ENCODE results near the gene MAN1A1.
"Not testable (repeated sequence)": the region's sequence is repeated elsewhere in the genome, so short reads cannot be mapped to it uniquely, and the experiment has no call there.

Gene MAN1A1

DNA sequence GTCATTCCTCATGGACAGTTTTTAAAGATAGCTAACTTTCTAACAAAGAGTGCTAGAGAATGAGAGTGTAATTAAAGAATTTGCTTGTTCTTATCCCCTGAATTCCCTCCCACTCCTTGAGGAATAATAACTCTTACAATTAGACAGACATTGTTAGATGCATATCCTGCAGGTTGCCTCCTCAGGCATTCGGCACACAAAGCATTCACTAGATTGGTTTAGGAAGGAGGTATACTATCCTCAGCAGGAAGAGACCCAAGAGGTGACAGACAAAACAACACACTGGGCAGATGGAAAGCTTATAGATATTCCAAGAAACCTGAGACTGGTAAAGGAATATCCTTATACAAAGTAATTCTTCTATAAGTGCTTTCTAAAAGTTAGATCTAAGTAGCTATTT is 162.0 kb downstream of the MAN1A1 start:
- no peak for DNase-seq

DNA sequence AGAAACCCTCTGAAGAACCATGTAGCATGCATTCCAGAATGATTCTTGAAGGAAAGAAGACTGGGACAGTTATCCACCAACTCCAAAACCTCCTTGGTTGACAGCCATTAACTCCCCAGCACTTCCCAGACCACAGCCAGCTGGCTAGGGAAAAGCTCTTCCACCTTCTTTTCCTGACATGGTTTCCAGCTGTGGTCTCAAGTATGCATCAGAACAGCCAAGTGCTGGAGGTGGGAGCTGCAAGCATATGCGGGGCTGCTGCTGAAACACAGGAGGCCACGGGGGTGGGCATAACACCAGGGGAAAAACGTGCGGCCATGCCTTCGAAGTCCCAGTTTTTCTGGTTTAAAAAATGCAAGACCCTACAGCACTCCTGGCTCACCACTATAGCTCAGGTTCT is 163.1 kb downstream of the MAN1A1 start:
- DNase-seq: no peak

DNA sequence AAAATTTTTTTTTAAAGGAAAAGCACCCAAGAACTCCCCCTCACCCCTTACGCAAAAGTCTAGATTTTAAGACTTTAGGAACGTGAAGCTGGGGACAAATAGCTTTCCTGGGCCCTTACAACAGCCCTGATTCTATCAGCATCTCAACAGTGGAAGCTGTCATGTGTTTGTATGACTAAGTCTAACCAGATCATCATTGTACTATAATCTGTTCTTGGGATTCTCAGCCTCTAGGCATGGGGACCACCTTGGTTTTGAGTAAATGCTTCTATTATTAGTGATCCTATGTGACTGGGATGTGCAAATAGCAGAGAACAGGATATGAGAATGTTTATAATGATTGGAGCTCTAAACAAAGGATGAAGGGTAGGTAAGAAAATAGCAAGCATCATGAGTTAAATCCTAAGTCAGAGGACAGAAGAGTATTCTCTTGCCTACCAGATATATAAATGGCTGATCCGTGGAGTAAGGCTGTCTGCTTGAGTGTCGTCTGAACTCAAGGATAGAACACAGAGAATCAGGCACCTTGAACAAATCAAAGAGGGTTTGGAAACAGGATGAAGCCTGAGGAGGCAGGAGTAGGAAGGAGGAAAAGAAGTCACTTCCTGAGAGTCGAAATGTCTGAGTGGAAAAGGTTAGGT is 165.4 kb downstream of the MAN1A1 start:
- DNase-seq: no peak

DNA sequence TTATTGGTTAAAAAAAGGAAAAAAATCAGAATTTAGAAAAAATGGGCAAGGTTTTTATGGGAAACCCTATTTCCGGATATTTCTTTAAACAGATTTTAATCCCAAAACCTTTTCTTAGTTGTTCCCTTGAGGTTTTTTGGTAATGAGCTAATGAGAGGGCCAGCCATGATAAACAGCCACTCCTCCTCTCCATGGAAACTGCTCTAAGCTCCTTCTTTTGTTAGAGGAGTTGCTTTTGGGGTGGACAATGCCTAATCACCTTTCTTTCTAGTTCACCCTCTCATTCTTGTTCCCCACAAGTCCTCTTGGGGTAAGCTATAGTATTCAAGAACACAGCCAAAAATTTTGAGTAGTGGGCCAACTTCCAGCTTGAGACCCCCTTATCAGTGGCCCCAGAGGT is 166.1 kb downstream of the MAN1A1 start:
- DNase-seq: no peak

DNA sequence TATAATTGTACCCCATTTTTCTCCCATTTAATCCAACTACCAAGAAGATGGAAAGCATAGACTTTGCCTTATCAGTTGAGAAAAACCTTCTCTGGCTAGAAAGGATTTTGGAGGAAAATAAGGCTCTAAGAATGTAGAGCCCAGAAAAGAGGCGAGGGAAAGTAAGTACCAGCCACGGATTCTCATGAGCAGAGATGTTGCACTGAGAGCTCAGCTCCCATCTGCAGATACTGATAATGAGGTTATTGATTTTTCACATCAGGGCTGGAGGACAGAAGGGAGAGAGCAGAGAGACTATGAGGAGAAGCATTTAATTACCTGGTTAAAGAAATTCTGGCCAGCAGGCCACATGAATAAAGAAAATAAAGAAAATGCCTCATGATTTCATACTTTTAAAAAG is 166.7 kb downstream of the MAN1A1 start:
- DNase-seq: no peak

DNA sequence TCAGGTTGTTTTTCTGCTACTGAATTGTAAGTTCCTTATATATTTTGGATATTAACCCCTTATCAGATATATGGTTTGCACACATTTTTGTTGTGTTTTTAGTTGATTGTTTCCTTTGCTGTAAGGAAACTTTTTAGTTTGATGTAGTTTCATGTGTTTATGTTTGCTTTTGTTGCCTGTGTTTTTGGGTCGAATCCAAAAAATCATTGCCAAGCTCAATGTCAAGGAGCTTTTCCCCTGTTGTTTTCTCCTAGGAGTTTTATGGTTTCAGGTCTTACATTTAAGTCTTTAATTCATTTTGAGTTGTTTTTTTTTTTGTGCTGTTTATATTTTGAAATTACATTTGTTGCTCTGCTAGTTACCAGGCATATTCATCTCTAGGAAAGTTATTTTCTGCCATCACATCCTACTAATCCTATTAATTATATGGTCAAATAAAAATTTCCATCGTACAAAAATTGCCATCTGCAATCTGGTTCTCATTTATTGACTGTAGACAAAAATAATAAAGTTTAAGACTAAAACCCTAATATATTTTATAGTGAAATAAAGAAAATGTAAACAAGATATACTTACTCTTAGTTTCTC is 167.3 kb downstream of the MAN1A1 start:
- DNase-seq: no peak

DNA sequence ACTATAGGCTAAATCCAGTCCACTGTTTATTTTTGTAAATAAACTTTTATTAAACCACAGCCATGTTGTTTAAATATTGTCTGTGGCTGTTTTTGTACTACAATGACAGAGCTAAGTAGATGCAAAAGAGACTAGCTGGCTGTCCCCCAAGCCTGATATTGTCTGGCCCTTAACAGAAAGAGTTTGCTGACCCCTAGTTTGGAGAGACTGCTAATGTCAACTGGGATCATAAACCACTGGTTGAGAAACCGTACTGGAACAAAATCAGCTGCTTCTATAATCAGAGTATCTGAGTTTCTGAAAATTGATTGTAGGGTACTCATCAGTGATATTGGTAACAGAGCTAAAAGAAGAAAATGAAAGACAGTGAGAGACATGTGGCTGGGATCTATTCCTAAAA is 168.5 kb downstream of the MAN1A1 start:
- DNase-seq: no peak

DNA sequence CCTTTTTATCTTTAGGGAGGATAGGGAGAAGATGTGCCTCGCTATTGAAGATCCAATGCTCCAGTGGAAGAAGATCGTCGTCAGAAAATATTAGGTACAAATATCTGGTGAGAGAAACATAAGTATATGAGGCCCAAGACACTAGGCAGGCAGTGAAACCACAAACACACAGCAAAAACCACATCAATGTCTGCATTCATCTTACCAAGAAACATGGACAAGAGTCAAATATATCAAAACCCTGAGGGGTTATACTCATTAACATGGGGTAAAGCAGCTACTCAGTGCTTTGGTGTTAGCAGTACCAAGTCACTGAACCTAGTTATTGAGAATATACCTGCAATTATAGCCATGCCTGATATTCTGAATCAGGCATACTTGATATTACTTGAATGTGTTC is 169.7 kb downstream of the MAN1A1 start:
- DNase-seq: no peak

DNA sequence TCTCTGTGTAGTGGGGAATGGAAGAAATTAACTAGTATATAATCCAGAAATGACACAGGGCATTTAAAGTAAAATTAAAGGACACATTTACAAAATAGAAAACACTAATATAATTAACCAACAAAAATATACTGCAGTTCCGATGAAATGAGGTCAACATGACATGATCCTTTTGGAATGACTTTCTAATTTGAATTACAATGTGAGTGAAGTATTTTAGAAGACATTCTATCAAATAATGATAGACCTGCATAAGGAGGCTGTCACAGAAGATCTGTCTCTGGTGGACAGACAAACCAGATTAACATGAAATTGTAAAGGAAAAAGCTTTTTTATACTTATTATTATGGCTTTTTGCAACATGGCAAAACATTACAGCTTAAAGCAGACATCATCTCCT is 170.5 kb downstream of the MAN1A1 start:
- DNase-seq: no peak

DNA sequence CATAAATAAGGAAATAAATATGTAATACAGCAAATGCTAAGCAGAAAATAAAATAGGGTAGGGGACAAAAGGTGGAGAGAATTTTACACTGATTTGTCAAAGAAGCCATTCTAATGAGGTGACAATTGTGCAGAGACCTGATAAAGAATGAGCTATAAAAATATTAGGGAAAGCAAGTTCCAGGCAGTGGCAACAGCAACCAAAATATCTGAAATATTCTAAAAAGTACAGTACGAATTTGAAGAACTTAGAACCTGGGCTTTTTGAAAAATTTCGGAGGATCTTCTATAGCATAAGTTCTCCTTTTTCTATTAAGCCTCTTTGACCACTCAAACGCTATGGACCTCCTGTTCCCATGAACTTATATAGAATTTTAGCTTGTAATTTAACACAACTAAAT is 173.1 kb downstream of the MAN1A1 start:
- DNase-seq: no peak

DNA sequence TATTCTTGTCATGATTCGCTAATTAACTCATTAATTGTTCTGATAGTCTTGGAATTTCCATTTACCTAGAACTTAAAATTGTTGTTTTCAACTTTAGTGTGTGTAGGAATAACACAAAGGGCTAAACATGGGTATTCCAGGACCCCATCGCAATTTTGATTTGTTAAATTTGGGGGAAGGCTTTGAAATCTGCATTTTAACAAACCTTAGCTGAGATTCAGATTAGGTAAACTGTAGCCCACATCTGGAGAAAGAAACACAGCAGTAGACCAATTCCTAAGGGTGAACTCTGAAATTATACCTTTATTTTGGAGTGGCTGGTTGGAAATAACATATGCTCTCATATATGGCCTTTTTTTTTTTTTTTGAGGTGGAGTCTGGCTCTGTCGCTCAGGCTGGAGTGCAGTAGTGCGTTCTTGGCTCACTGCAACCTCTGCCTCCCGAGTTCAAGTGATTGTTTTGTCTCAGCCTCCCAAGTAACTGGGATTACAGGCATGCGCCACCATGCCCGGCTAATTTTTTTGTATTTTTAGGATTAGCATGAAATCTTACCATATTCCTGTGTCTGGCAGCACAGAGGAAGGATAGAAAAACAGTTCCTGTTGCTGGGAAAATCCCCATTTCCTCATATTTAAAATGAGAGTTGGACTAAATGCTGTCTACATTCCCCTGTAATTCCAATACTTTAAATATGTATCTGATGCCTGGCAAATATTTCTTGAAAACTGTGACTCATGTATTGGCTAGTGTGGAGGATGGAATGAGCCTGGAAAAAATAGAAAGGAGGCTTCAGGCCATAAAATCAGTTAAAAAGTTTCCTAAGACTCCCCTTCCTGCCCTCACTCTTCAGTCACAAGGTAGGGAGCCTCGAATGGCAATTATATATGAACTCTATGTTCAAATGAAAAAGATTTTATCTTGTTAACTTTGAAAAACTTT is 174.4 kb downstream of the MAN1A1 start:
- no peak for DNase-seq

DNA sequence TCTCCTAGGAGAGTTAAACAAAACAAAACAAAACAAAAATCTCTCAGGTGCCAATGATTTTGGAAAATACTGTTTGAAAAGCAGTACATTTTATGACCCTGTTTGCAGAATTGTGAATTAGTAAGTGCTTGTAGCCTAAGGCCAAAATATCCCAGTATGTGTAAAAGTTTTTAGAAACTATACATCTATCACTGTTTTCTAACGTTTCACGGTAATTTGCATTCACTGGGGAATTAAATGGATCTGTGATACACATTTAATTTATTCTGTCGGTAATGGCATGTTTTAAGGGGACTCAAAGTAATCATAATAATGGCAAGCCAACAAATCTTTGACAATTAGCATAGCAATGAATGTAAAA is 175.5 kb downstream of the MAN1A1 start:
- DNase-seq: no peak

DNA sequence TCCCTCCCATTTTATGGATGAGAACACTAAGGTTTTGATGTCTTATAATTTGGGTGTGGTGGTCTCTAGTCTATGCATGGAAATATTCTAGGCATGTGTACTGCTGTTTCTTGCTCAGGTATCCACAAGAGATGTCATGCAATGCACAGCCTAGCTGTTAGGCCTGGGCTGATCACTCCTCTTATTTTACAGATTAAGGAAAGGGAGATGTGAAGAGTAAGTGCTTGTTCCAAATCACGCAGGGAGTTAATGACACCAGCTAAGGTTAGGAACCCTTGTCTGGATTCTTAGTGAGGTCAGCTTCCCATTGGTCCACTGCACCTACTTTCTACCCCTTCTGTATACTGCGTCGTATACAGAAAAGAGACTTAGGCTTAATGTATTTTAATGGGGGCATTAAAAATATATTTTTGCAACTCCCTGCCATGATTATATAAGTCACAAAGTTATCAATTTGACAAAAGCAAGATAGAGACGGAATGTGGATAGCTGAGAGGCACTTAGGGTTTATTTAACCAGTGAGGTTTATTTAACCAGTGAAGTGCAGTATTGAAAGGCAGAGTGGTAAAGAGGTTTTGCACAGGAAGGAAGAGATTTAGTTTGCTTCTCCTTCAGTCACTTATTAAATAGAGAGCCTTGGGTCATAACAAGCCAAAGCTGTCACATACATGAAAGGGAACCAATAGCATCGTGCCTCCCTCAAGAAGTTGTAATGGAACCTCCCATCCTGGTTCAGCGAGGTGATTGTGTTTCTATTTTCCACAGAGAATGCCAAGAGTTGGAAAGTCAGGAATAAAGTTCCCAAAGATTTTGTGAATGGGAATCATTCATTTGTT is 176.1 kb downstream of the MAN1A1 start:
- DNase-seq: no peak

DNA sequence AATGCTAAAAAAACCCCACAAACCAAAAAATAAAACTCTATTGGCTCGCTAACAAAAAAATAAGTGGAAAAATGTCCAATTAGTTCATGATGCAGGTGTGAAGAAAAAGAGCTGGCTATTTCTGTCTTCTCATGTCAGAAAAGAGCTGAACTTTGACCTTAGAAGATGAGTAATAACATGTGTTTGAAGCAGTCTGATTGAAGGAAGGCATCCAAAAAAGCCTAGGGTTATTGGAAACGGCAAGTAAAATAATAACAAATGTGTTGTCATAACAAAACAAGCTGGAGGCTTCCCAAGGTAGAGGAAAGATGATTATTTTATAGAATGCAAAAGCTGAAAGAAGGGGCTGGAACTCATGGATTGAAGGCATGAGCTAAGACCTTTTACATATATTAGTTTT is 176.7 kb downstream of the MAN1A1 start:
- no peak for DNase-seq

DNA sequence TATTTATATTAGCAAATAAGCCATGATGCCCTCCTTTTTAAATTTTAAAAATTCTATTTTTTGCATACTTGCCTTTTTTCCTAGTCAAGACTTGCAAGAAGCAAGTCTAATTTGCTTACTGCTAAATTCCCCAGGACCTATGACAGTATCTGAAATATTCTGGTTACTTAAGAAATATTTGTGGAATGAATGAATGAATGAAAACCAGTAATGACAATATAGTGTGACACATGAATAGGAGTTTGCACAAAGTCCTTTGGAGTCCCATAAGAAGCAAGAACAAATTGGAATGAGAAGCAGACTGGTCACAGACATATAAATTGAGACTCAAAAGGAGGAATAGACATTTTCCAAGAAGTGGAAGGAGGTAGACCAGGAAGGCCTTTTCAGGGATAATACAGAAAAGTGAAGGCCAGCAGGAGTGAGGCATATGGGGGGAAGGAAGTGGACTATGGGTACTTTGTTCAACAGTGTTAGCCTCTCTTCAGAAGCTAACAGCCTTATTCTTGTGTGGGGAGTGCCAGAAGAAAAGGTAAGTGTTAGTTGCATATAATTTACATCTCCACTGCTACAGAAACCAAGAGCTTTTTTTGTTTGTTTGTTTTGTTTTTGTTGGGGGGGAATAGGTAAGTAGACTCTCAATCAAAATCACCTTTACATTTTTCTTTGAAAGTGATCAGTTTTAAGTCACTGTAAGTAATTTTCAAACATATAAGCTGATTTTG is 177.5 kb downstream of the MAN1A1 start:
- no peak for DNase-seq

DNA sequence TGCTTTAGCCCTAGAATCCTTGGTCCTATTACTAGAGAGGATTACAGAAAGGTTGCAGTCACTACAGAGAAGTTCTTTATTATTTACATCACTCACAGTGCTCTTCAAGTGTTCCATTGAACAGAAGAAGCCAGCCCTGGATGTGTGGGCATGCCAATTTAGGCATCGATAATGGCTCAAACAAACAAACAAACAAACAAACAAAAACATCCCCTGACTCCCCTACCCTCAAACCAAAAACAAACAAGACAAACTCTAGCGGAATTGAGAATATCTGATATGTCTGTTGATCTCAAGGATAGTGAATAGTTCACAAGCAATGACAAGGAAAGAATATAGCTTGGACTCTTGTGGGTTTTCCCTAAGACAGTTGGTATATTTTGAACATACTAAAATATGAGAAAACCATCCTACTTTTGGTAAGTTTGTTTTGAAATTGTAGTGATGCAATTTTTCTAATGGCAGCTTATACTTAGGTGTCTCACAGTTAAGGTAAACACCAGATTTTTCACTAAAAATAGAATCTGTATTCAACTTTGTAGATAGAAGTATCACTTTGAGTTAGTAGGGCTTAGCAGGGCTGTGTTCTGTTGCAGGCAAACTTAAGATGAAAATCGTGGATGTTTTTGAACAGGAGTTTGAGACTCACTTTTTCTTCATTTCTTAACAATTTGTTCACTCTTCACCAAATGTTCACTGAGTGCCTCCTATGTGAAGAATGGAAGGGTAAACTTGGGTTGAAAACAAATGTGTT is 178.3 kb downstream of the MAN1A1 start:
- no peak for DNase-seq

DNA sequence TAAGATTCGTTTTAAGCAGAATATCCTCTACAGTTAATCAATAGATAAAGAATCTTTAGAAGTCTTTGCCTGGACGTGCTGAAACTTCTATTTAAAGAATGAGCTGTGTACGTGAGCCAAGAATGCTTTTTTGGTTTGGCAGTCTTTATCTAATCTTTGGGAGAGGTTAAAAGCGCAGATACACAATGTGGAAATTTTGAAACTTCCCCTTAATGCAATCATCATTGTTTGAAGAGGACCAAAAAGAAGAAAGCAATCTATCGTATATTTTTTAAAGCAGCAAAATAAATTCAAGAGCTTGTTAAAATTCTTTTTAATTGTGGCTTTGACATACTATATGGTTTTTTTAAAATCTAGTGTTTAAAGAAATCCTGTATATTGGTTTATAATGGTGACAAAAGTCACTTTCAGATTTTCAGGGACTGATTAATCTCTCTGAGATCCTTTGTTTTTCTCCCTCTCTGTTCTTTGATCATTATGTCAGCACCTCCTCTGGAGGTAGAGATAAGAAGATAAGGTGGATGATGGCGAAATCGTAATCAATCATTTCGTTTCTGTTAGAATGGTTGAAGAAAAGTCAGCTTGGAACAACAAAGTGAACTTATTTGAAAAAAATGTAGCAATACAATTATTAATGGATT is 179.0 kb downstream of the MAN1A1 start:
- DNase-seq: no peak

DNA sequence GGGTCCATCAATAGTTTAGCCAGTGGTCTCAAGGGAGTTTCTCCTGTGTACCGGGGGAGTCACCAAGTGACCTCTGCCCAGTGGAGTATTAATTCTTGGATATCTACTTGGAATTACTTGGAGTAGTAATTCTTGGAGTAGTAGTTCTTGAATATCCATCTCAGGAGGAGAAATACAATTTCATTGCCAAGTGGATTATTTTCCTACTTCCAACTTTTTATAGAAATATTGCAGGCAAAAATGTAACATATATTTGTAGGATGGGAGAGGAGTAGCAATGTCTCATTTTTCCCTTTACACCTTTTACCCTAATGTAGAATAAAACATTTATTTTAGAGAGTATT is 179.5 kb downstream of the MAN1A1 start:
- no peak for DNase-seq

DNA sequence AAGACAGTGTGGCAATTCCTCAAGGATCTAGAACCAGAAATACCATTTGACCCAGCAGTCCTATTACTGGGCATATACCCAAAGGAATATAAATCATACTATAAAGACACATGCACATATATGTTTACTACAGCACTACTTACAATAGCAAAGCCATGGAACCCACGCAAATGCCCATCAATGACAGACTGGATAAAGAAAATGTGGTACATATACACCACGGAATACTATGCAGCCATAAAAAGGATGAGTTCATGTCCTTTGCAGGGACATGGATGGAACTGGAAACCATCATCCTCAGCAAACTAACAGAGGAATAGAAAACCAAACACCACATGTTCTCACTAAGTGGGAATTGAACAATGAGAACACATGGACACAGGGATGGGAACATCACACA is 180.2 kb downstream of the MAN1A1 start:
- DNase-seq: not testable (repeated sequence)

DNA sequence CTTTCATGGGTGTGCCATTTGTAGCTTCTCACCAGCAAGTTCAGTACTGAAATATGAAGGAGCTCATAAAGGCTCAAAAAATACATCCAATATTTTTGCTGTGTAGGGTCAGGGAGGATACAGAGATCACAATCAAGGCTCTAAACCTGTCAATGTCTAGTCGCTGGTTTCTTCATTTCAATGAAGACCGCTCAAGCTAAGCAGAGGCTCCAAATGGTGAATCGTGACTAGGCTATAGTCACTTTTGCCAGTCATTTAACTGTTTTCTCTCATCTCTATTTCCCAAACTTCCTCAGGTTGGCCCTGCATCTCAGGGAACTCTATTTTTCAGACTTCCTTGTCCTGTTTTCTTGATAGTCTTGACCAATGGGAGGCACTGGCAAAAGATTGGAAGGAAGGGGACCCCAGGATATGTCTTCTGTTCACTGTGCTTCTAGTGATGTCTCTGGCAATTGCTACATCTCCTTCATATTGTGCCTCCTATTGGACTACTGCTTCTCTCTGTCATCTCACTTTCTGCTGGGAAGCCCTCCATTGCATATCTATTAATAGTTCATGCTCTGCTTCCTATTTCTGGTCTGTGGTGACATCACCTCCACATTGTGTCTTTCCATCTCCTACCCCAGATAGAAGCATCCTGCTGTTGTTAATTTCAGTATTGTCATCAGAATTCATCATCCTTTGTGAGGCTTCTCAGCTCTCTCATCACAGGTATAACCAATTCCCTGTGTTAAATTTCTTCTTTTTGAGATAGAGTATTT is 183.4 kb downstream of the MAN1A1 start:
- DNase-seq: no peak

DNA sequence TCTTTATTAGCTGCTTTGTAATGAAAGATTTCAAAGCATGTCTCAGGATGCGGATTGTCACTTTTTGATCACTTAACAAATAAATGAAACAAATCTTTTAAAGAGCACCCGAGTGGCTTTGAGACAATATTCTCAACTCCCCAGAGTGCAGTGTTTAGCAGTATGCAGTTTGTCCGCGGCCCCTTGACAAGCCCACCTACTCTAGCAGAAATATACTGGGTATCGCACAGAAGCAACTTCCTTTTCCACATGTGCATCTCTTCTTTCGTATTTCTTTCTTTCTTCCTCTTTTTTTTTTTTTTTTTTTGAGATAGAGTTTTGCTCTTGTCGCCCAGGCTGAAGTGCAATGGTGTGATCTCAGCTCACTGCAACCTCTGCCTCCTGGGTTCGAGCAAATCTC is 186.6 kb downstream of the MAN1A1 start:
- DNase-seq: no peak

Data from T-helper 9 cell (primary cell).